Endothelial cell of umbilical vein (primary cell): ENCODE data around the gene ZNF48.

Experiments used
- JUN ChIP-seq: IDR thresholded peaks from 2 replicates; pipeline ENCODE4 v1.6.1; 2011; ENCODE audit warnings: borderline replicate concordance, low read depth; ENCODE audit not compliant: insufficient read length, insufficient read depth
- MYC ChIP-seq: IDR thresholded peaks from one replicate; pipeline ENCODE4 v1.6.1; 2011; ENCODE audit warnings: mild to moderate bottlenecking, low read depth, low read length
- POLR2AphosphoS5 ChIP-seq: IDR thresholded peaks from 2 replicates; pipeline ENCODE4 v1.6.1; 2012; ENCODE audit warnings: low read depth, mild to moderate bottlenecking, control low read depth, low read length, moderate library complexity; ENCODE audit not compliant: insufficient read depth

DNA sequence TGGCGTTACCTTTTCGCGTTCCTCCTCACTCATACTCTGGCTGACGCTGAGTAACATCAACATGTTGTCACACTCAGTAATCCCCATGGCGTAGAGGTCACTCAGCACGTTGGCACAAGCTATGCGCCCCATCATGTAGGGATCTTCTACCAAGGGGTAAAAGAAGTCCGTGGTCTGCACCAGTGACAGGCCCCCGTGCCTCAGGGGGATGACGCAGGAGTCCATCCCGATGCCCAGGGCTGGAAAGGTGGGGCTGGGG lies 49.9 kb downstream of the ZNF48 start:
- TF ChIP-seq MYC: no peak
- TF ChIP-seq POLR2AphosphoS5: no peak
- TF ChIP-seq JUN: no peak
